Mesendoderm (in vitro differentiated cells): ENCODE data around the gene GPR157.
"Not testable (repeated sequence)": the region's sequence is repeated elsewhere in the genome, so short reads cannot be mapped to it uniquely, and the experiment has no call there.

Experiments
- DNase-seq: peaks from one replicate; pipeline ENCODE4 v3.0.0; 2013
- H2AK5ac ChIP-seq: 2 replicates; pipeline ENCODE4 v1.6.1; 2013; ENCODE audit warnings: low read length, inconsistent platforms
- H2BK120ac ChIP-seq: 2 replicates; pipeline ENCODE4 v1.6.1; 2013; ENCODE audit warnings: low read depth, mild to moderate bottlenecking, low read length, moderate library complexity, mixed read lengths
- H2BK15ac ChIP-seq: replicated peaks from 2 replicates; pipeline ENCODE4 v1.6.1; 2013; ENCODE audit warnings: low read depth, mild to moderate bottlenecking, moderate library complexity
- H2BK5ac ChIP-seq: 2 replicates; pipeline ENCODE4 v1.6.1; 2013; ENCODE audit warnings: low read length, inconsistent platforms
- H3K18ac ChIP-seq: 2 replicates; pipeline ENCODE4 v1.6.1; 2013; ENCODE audit warnings: mild to moderate bottlenecking, low read length, mixed read lengths
- H3K23ac ChIP-seq: one replicate; pipeline ENCODE4 v1.6.1; 2013; ENCODE audit warnings: low read length
- H3K27ac ChIP-seq: 2 replicates; pipeline ENCODE4 v1.5.1; 2013; ENCODE audit warnings: low read depth, mild to moderate bottlenecking, inconsistent platforms, low read length, moderate library complexity
- H3K27me3 ChIP-seq: 2 replicates; pipeline ENCODE4 v1.6.1; 2013; ENCODE audit warnings: low read length, control low read depth, mild to moderate bottlenecking, inconsistent platforms; ENCODE audit not compliant: insufficient read depth, poor library complexity
- H3K36me3 ChIP-seq: 2 replicates; pipeline ENCODE4 v1.6.1; 2013; ENCODE audit warnings: low read length, inconsistent platforms; ENCODE audit not compliant: control insufficient read depth, insufficient read depth
- H3K4ac ChIP-seq: one replicate; pipeline ENCODE4 v1.6.1; 2013; ENCODE audit warnings: low read depth, mild to moderate bottlenecking, low read length, moderate library complexity
- H3K4me1 ChIP-seq: 2 replicates; pipeline ENCODE4 v1.6.1; 2013; ENCODE audit warnings: low read depth, low read length, inconsistent platforms; ENCODE audit not compliant: control insufficient read depth
- H3K4me2 ChIP-seq: 2 replicates; pipeline ENCODE4 v1.6.1; 2013; ENCODE audit warnings: low read length
- H3K4me3 ChIP-seq: 2 replicates; pipeline ENCODE4 v1.5.1; 2013; ENCODE audit warnings: mild to moderate bottlenecking, low read length
- H3K56ac ChIP-seq: one replicate; pipeline ENCODE4 v1.6.1; 2013; ENCODE audit warnings: low read length
- H3K79me1 ChIP-seq: 2 replicates; pipeline ENCODE4 v1.6.1; 2013; ENCODE audit warnings: low read length, inconsistent platforms
- H3K79me2 ChIP-seq: 2 replicates; pipeline ENCODE4 v1.6.1; 2013; ENCODE audit warnings: mild to moderate bottlenecking, low read length; ENCODE audit not compliant: control insufficient read depth, insufficient read depth
- H3K9ac ChIP-seq: 2 replicates; pipeline ENCODE4 v1.6.1; 2013; ENCODE audit warnings: low read length, inconsistent platforms
- H4K5ac ChIP-seq: one replicate; pipeline ENCODE4 v1.6.1; 2013; ENCODE audit warnings: low read length
- H4K8ac ChIP-seq: one replicate; pipeline ENCODE4 v1.6.1; 2013; ENCODE audit warnings: low read depth, mild to moderate bottlenecking, control low read depth, low read length, moderate library complexity
- WGBS: extraction: QIAGEN DNeasy Blood & Tissue Kit; methylation state at CpG from one replicate; pipeline ENCODE4 v1.1.7; 2013; ENCODE audit warnings: low lambda C conversion rate, missing lambda C conversion rate; ENCODE audit not compliant: insufficient coverage; ENCODE audit errors: extremely low coverage; 5-methylcytosine and 5-hydroxymethylcytosine counted together

Gene GPR157

DNA sequence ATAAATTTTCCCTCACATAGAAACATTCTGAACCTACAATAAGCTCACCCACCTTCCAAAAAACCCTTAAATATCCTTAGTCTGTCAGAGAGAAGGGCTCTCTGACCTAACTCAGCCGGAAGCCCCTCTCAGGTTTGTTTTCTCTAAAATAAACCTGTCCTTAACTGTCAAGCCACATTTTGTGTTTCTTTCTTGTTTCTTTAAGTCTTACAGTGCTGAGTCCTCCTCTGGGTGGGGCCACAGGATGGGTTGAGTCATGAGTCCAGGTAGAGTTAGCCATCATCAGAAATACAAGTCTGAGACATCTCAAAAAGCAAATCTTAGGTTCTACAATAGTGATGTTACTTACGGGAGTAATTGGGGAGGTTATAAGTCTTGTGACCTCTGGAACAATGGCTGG is 33.1 kb downstream of the GPR157 start:
- no peaks in the 10 kb centered on the region for H3K4me1 ChIP-seq
- no peaks in the 10 kb centered on the region for H3K36me3 ChIP-seq
- no peak overlapping the region for H3K23ac ChIP-seq
- DNase-seq, result no peak
- no peak overlapping the region for H3K4ac ChIP-seq
- H3K79me1 ChIP-seq, result no peaks in the 10 kb centered on the region
- H3K4me2 ChIP-seq, result no peak overlapping the region
- H3K9ac ChIP-seq, result no peak overlapping the region
- H2BK120ac ChIP-seq, result no peak overlapping the region
- no peak overlapping the region for H4K5ac ChIP-seq
- no peak overlapping the region for H3K56ac ChIP-seq
- H2BK15ac ChIP-seq, result no peak overlapping the region
- no peak overlapping the region for H3K18ac ChIP-seq
- WGBS, result no CpG with 5 or more reads among the region's 2 CpGs
- H3K27ac ChIP-seq, result no peak overlapping the region
- H3K79me2 ChIP-seq, result no peaks in the 10 kb centered on the region
- no peak overlapping the region for H4K8ac ChIP-seq
- no peak overlapping the region for H2AK5ac ChIP-seq
- H3K4me3 ChIP-seq, result no peak overlapping the region
- H3K27me3 ChIP-seq, result no peaks in the 10 kb centered on the region
- no peak overlapping the region for H2BK5ac ChIP-seq

DNA sequence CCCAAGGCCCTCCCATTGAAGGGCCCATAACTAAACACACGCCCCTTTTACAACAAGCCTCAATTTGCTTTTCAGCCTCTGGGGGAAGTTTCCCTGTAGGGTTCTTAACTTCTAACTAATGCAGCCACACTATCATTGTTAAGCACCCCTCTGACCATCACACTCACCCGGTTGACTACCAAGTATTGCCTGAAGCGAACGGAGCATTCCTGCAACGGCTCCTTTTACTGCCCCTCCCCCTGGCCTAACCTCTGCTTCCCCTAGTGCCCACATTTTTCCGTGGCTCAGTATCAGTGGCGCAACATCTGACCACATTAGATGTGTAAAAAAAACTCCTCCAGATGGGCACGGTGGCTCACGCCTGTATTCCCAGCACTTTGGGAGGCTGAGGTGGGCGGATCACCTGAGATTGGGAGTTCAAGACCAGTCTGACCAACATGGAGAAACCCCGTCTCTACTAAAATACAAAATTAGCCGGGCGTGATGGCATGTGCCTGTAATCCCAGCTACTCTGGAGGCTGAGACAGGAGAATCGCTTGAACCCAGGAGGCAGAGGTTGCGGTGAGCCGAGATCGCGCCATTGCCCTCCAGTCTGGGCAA is 34.8 kb downstream of the GPR157 start:
- no CpG with 5 or more reads among the region's 18 CpGs for WGBS
- H3K79me2 ChIP-seq, H3K4me2 ChIP-seq, H3K4me3 ChIP-seq, H2BK15ac ChIP-seq, H2AK5ac ChIP-seq, H4K5ac ChIP-seq, H3K23ac ChIP-seq, DNase-seq, H3K36me3 ChIP-seq, H3K27me3 ChIP-seq, H4K8ac ChIP-seq, H3K4ac ChIP-seq, H3K27ac ChIP-seq, H3K4me1 ChIP-seq, H3K18ac ChIP-seq, H2BK120ac ChIP-seq, H3K56ac ChIP-seq, H2BK5ac ChIP-seq, H3K9ac ChIP-seq, H3K79me1 ChIP-seq: not testable (repeated sequence)

DNA sequence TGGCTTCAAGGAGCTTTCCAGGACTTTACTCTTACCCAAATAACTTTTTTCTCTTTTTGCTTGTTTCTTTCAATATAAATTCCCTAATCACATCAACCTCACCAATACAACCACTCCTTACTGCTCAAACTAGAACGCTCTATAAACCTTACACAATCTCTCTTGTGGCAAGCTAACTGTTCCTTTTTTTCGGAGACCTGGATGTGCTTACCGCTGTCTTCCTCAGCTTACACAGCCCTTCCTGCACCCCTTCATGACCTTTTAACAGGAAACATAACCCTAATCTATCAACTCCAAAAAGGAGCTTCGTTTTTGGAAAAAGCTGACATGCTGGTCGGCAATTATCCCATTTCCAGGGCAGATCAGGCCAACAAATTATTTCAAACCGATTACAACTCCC is 35.3 kb downstream of the GPR157 start:
- no peak overlapping the region for H3K56ac ChIP-seq
- H2AK5ac ChIP-seq, result no peak overlapping the region
- no peak overlapping the region for H3K4ac ChIP-seq
- no peak overlapping the region for H2BK5ac ChIP-seq
- H3K79me2 ChIP-seq, result no peaks in the 10 kb centered on the region
- H3K27me3 ChIP-seq, result no peaks in the 10 kb centered on the region
- H3K9ac ChIP-seq, result no peak overlapping the region
- H3K36me3 ChIP-seq, result no peaks in the 10 kb centered on the region
- no peak overlapping the region for H4K5ac ChIP-seq
- H3K79me1 ChIP-seq, result no peaks in the 10 kb centered on the region
- H3K18ac ChIP-seq, result no peak overlapping the region
- no peak overlapping the region for H3K4me2 ChIP-seq
- no peaks in the 10 kb centered on the region for H3K4me1 ChIP-seq
- no peak overlapping the region for H3K4me3 ChIP-seq
- H3K27ac ChIP-seq, result no peak overlapping the region
- WGBS, result no CpG with 5 or more reads among the region's 6 CpGs
- no peak overlapping the region for H2BK15ac ChIP-seq
- no peak overlapping the region for H4K8ac ChIP-seq
- H3K23ac ChIP-seq, result no peak overlapping the region
- no peak overlapping the region for H2BK120ac ChIP-seq
- DNase-seq, result no peak

DNA sequence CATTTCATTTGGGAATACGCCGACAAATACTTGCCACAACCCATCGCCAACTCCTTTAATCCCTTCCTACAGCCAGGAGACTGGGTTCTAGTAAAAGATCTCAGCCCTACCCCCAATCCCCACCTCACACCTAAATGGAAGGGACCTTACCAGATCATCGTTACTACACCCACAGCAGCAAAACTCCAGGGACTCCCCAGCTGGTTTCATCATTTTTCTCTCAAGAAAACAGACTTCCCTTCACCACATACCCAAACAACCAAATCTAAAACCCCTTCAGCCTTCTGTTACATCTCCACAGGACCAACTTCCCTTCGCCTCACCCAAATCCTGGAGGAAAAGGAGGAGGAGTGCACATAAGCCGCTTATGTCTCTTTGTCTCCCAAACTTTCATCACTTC is 35.8 kb downstream of the GPR157 start:
- no peak overlapping the region for H3K18ac ChIP-seq
- H2BK120ac ChIP-seq, result no peak overlapping the region
- no peaks in the 10 kb centered on the region for H3K79me1 ChIP-seq
- no peaks in the 10 kb centered on the region for H3K27me3 ChIP-seq
- no peak overlapping the region for H3K4me3 ChIP-seq
- H2BK15ac ChIP-seq, result no peak overlapping the region
- H3K4ac ChIP-seq, result no peak overlapping the region
- H2BK5ac ChIP-seq, result no peak overlapping the region
- H3K4me2 ChIP-seq, result no peak overlapping the region
- H2AK5ac ChIP-seq, result no peak overlapping the region
- H3K23ac ChIP-seq, result no peak overlapping the region
- H3K9ac ChIP-seq, result no peak overlapping the region
- H4K8ac ChIP-seq, result no peak overlapping the region
- H3K36me3 ChIP-seq, result no peaks in the 10 kb centered on the region
- H4K5ac ChIP-seq, result no peak overlapping the region
- WGBS, result no CpG with 5 or more reads among the region's 6 CpGs
- DNase-seq, result no peak
- H3K56ac ChIP-seq, result no peak overlapping the region
- H3K79me2 ChIP-seq, result no peaks in the 10 kb centered on the region
- H3K27ac ChIP-seq, result no peak overlapping the region
- H3K4me1 ChIP-seq, result no peaks in the 10 kb centered on the region

DNA sequence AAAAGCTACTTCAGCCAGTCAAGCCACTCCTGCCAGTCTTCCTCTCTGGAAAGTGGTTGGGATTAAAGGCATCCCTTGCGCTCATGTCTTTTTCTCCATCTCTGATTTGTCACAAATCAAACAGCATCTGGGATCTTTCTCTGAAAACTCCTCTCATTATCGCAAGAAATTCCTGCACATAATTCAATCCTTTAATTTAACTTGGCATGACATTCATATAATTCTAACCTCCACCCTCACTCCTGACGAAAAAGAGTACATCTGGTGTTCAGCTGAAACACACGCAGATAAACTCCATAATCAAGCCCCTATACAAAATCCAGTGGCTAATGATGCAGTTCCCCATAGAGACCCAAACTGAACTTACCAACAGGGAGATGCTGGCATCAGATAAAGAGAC is 40.1 kb downstream of the GPR157 start:
- no peak overlapping the region for H4K8ac ChIP-seq
- H2BK5ac ChIP-seq, result no peak overlapping the region
- H2AK5ac ChIP-seq, result no peak overlapping the region
- H3K4me3 ChIP-seq, result no peak overlapping the region
- H3K36me3 ChIP-seq, result no peaks in the 10 kb centered on the region
- H3K4me2 ChIP-seq, result no peak overlapping the region
- no peak overlapping the region for H2BK15ac ChIP-seq
- no peak overlapping the region for H3K23ac ChIP-seq
- no peaks in the 10 kb centered on the region for H3K4me1 ChIP-seq
- no peak overlapping the region for H3K4ac ChIP-seq
- DNase-seq, result no peak
- no peak overlapping the region for H3K18ac ChIP-seq
- H3K27ac ChIP-seq, result no peak overlapping the region
- H3K79me1 ChIP-seq, result no peaks in the 10 kb centered on the region
- no CpG with 5 or more reads among the region's 4 CpGs for WGBS
- no peak overlapping the region for H3K56ac ChIP-seq
- no peak overlapping the region for H3K9ac ChIP-seq
- no peak overlapping the region for H2BK120ac ChIP-seq
- no peak overlapping the region for H4K5ac ChIP-seq
- no peaks in the 10 kb centered on the region for H3K79me2 ChIP-seq
- H3K27me3 ChIP-seq, result no peaks in the 10 kb centered on the region

DNA sequence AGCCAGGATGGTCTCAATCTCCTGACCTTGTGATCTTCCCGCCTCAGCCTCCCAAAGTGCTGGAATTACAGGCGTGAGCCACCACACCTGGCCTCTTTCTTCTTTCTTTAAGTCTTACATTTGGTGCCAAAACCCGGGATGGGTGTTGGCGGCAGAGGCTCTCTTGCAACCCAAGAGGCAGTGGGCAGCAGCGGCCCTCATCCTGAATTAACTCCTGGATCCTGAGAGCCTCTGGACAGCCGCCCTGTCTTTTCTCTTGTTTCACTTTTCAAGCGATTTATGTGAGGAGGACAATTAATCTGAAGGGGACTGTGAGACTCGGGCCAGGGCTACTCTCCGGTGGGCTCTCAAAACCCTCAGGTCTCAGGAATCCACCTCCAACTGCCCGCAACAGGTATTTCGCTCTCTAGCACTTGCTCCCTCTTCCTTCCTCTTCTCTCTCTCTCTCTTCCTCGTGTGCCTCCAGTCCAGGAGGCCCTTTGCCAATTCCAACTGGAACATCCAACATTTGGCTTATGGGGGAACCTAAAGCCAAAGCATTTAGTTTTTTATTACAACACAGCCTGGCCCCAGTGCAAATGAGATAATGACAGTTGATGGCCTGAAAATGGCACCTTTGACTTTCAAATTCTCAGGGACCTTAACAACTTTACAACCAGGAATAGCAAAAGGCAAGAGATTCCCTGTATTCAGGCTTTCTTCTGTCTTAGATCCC is 41.3 kb downstream of the GPR157 start:
- no peak overlapping the region for H2BK5ac ChIP-seq
- no peaks in the 10 kb centered on the region for H3K79me2 ChIP-seq
- H3K9ac ChIP-seq, result no peak overlapping the region
- H3K23ac ChIP-seq, result no peak overlapping the region
- no peak overlapping the region for H3K4me3 ChIP-seq
- H2AK5ac ChIP-seq, result no peak overlapping the region
- DNase-seq, result no peak
- H2BK15ac ChIP-seq, result no peak overlapping the region
- no peak overlapping the region for H3K56ac ChIP-seq
- H3K27me3 ChIP-seq, result no peaks in the 10 kb centered on the region
- no peaks in the 10 kb centered on the region for H3K79me1 ChIP-seq
- no peak overlapping the region for H3K4ac ChIP-seq
- no peaks in the 10 kb centered on the region for H3K4me1 ChIP-seq
- no peaks in the 10 kb centered on the region for H3K36me3 ChIP-seq
- H3K18ac ChIP-seq, result no peak overlapping the region
- WGBS, result no CpG with 5 or more reads among the region's 12 CpGs
- H3K4me2 ChIP-seq, result no peak overlapping the region
- no peak overlapping the region for H4K8ac ChIP-seq
- H3K27ac ChIP-seq, result no peak overlapping the region
- H2BK120ac ChIP-seq, result no peak overlapping the region
- no peak overlapping the region for H4K5ac ChIP-seq
